GM12878 (cell line): ENCODE data around the gene TENT5A. TPM values are rescaled to one million over a fixed set of nuclear protein-coding genes. Genes with fewer than 3 reads are reported as not detected.

ENCODE experiments used
- ATAC-seq: fragments of 200-7000 bp; cut with Tn5 transposase; 3 replicates; pipeline ENCODE4 v1.9.1; 2020; ENCODE audit warnings: mild to moderate bottlenecking, moderate library complexity
- BruUV-seq: library from RNA; stranded (reverse); fragments of 400-500 nt; replicated peaks from 2 replicates; lab custom pipeline; 2021; lab: Mats Ljungman, UMichigan
- CTCF ChIA-PET: fragments of 300-600 bp; sonication (Branson Sonifier 250); formaldehyde crosslinking; extraction: SDS; loops from one replicate; lab custom pipeline; 2021; ENCODE audit warnings: inconsistent platforms; lab: Yijun Ruan, JAX
- POLR2A ChIA-PET: fragments of 350-600 bp; formaldehyde crosslinking; extraction: SDS; loops from one replicate; lab custom pipeline; 2021; ENCODE audit warnings: inconsistent platforms; lab: Charles Lee
- RAD21 ChIA-PET: fragments of 300-600 bp; sonication (Branson Sonifier 250); formaldehyde crosslinking; loops from one replicate; lab custom pipeline; 2023; ENCODE audit warnings: antibody characterized with exemption; ENCODE audit not compliant: unreplicated experiment; lab: Charles Lee
- SMC1A ChIA-PET: fragments of 300-600 bp; sonication (Branson Sonifier 250); formaldehyde crosslinking; loops from one replicate; lab custom pipeline; 2023; ENCODE audit not compliant: unreplicated experiment, uncharacterized antibody; lab: Charles Lee
- DNase-seq: peaks from one replicate; pipeline ENCODE4 v3.0.0-alpha.2; 2011; ENCODE audit warnings: low read depth, low spot score
- FAIRE-seq: peaks from 3 replicates; lab custom pipeline; 2011; peaks lifted over from hg19 to GRCh38; lab: Jason Lieb, UNC
- H2AFZ ChIP-seq: 2 replicates; pipeline ENCODE4 v1.6.0; 2011; ENCODE audit warnings: low read depth, low read length, control low read depth; ENCODE audit not compliant: control insufficient read depth
- H3K27ac ChIP-seq: 2 replicates; pipeline ENCODE4 v1.5.1; 2011; ENCODE audit warnings: control low read depth; ENCODE audit not compliant: control insufficient read depth, insufficient read depth
- H3K27me3 ChIP-seq, 2 experiments: replicated peaks in 1 of 2; 2 replicates each; pipeline versions ENCODE4 v1.6.0 to v1.6.1; 2011; ENCODE audit warnings: low read length in 1 of 2; ENCODE audit not compliant: control insufficient read depth in 2 of 2, insufficient read depth in 2 of 2
- H3K36me3 ChIP-seq, 2 experiments: 2 replicates each; pipeline ENCODE4 v1.5.1; 2011; ENCODE audit warnings: low read length in 1 of 2; ENCODE audit not compliant: control insufficient read depth in 2 of 2, insufficient read depth in 2 of 2
- H3K4me1 ChIP-seq: 2 replicates; pipeline ENCODE4 v1.6.1; 2011; ENCODE audit warnings: mild to moderate bottlenecking, low read length, moderate library complexity, mixed read lengths; ENCODE audit not compliant: control insufficient read depth, insufficient read depth
- H3K4me2 ChIP-seq: 2 replicates; pipeline ENCODE4 v1.6.0; 2011; ENCODE audit warnings: control low read depth; ENCODE audit not compliant: control insufficient read depth, insufficient read depth
- H3K4me3 ChIP-seq: fragments of 200-600 bp; sonication (generic); 2 replicates; pipeline ENCODE4 v1.5.1; 2016
- H3K79me2 ChIP-seq: 2 replicates; pipeline ENCODE4 v1.6.0; 2011; ENCODE audit warnings: low read length; ENCODE audit not compliant: control insufficient read depth, insufficient read depth
- H3K9ac ChIP-seq: 2 replicates; pipeline ENCODE4 v1.8.0; 2011; ENCODE audit warnings: low read length, control low read depth, mixed read lengths; ENCODE audit not compliant: control insufficient read depth, insufficient read depth
- H3K9me3 ChIP-seq: replicated peaks from 3 replicates; pipeline ENCODE4 v1.5.1; 2011; ENCODE audit warnings: mild to moderate bottlenecking, low read length; ENCODE audit not compliant: control insufficient read depth, insufficient read depth
- H4K20me1 ChIP-seq: 2 replicates; pipeline ENCODE4 v1.6.0; 2011; ENCODE audit not compliant: control insufficient read depth, insufficient read depth
- IKZF1 ChIP-seq: fragments of 450-650 bp; conservative IDR thresholded peaks from 2 replicates; pipeline ENCODE4 v1.6.1; 2017; ENCODE audit warnings: antibody characterized with exemption, mild to moderate bottlenecking
- JUNB ChIP-seq: IDR thresholded peaks from 2 replicates; pipeline ENCODE4 v1.6.1; 2016; ENCODE audit warnings: antibody characterized with exemption, mild to moderate bottlenecking
- RAD21 ChIP-seq: IDR thresholded peaks from 2 replicates; pipeline ENCODE4 v1.6.1; 2011; ENCODE audit warnings: mild to moderate bottlenecking, low read depth, low read length, moderate library complexity; ENCODE audit not compliant: insufficient read depth
- RELA ChIP-seq: fragments of 450-650 bp; IDR thresholded peaks from 2 replicates; pipeline ENCODE4 v1.8.0; 2014; ENCODE audit warnings: borderline replicate concordance; ENCODE audit not compliant: partially characterized antibody
- SRF ChIP-seq, 2 experiments: IDR thresholded peaks; 2 replicates each; pipeline ENCODE4 v1.6.1; 2011; ENCODE audit warnings: low read depth in 2 of 2, low read length in 2 of 2, mild to moderate bottlenecking in 1 of 2, moderate library complexity in 1 of 2
- SUPT20H ChIP-seq: IDR thresholded peaks from 2 replicates; pipeline ENCODE4 v1.6.1; 2011; ENCODE audit warnings: low read depth, mild to moderate bottlenecking, low read length, moderate library complexity, borderline replicate concordance; ENCODE audit not compliant: control insufficient read depth
- WGBS: methylation state at CpG from one replicate; pipeline ENCODE4 v1.1.6; 2016; ENCODE audit warnings: low lambda C conversion rate; ENCODE audit not compliant: insufficient replicate concordance, insufficient coverage; ENCODE audit errors: missing lambda C conversion rate; 5-methylcytosine and 5-hydroxymethylcytosine counted together
- in situ Hi-C: fragments of 300-500 bp; cut with MboI; formaldehyde crosslinking; loops from 9 replicates; pipeline ENCODE4 v1.14.3; 2018; ENCODE audit warnings: mixed read lengths
- intact Hi-C: fragments of 100-400 bp; cut with micrococcal nuclease; formaldehyde crosslinking; loops from one replicate; pipeline ENCODE4 v1.14.2; 2022; ENCODE audit not compliant: unreplicated experiment
- polyA plus RNA-seq, 11 experiments: library from polyadenylated mRNA; depleted of rRNA in 4 of 11; unstranded in 6 of 11; stranded (reverse) in 5 of 11; fragments of >200 nt; fragmentation: Nextera tagmentation in 4 of 11; fragmentation: Illumina TruSeq in 1 of 11; extraction: Ambion mirVana in 4 of 11; extraction: Trizol in 1 of 11; gene quantifications; 1 replicate in 1 of 11; 2 replicates in 10 of 11; pipeline versions ENCODE4 v1.2.1 to v1.2.3, GENCODE V29; 2011 to 2016; ENCODE audit warnings: inconsistent platforms in 2 of 11, missing spikeins in 2 of 11, low read depth in 1 of 11
- total RNA-seq, 4 experiments: library from RNA; depleted of rRNA in 3 of 4; stranded (reverse); fragments of >200 nt in 3 of 4; fragmentation: Illumina TruSeq in 1 of 4; extraction: Trizol in 1 of 4; gene quantifications; 2 replicates each; pipeline versions ENCODE4 v1.2.1 to v1.2.3, GENCODE V29; 2013 to 2021
- TF ChIP-seq, protein P1 (sequence below), 3 experiments: IDR thresholded peaks in 2 of 3; conservative IDR thresholded peaks in 1 of 3; 2 replicates each; pipeline ENCODE4 v1.5.1; 2011; ENCODE audit warnings: low read depth in 3 of 3, low read length in 3 of 3, mild to moderate bottlenecking in 3 of 3, control low read depth in 2 of 3, moderate library complexity in 2 of 3, inconsistent platforms in 1 of 3, mixed read lengths in 1 of 3; ENCODE audit not compliant: control insufficient read depth in 2 of 3, insufficient read depth in 1 of 3; ENCODE audit errors: extremely low read depth in 1 of 3
- TF ChIP-seq, protein P2 (sequence below): fragments of 450-650 bp; IDR thresholded peaks from 2 replicates; pipeline ENCODE4 v1.6.1; 2018; ENCODE audit warnings: borderline replicate concordance, mild to moderate bottlenecking; ENCODE audit not compliant: partially characterized antibody

TENT5A gene
- total and polyA plus RNA-seq, 10 of the 15 experiments (the other 5 are each of a cell fraction or from before 2014, with no cell fraction given): 0.25 to 9.6 (median 0.48) TPM

DNA sequence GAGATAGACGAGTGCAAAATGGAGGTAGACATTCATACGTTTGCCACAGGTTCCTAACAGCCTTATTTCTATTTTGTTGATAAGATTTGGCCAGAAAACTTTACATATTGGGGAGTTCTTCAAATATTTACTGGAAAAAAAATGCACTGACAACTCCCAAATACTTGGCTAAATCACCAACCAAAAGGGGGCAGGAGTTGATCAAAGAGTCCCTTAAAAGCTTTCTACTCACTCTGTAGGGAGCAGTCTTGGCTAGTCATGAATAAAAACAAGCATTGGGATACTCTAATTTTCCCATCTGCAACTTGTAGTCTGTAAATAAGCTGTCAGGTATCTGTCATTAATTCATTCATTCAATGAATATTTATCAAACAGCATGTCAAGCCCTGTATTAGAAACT is 18.4 kb downstream of the TENT5A start:
- ATAC-seq (no peak), DNase-seq (no peak), FAIRE-seq (no peak)
- intact Hi-C loops (no loop called here), in situ Hi-C loops (no loop called here)
- no peak overlapping the region for H2AFZ ChIP-seq
- TF ChIP-seq RAD21: peak; percentile 36; the same call in 1 of the 2 replicates
- no peak for TF ChIP-seq RELA
- TF ChIP-seq, protein P1, sequence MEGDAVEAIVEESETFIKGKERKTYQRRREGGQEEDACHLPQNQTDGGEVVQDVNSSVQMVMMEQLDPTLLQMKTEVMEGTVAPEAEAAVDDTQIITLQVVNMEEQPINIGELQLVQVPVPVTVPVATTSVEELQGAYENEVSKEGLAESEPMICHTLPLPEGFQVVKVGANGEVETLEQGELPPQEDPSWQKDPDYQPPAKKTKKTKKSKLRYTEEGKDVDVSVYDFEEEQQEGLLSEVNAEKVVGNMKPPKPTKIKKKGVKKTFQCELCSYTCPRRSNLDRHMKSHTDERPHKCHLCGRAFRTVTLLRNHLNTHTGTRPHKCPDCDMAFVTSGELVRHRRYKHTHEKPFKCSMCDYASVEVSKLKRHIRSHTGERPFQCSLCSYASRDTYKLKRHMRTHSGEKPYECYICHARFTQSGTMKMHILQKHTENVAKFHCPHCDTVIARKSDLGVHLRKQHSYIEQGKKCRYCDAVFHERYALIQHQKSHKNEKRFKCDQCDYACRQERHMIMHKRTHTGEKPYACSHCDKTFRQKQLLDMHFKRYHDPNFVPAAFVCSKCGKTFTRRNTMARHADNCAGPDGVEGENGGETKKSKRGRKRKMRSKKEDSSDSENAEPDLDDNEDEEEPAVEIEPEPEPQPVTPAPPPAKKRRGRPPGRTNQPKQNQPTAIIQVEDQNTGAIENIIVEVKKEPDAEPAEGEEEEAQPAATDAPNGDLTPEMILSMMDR (IDR thresholded peaks at IDR 0.05 in 2 of 3, conservative IDR thresholded peaks at IDR 0.05 in 1 of 3; ENCODE audit: control insufficient read depth in 2 of 3, extremely low read depth in 1 of 3, insufficient read depth in 1 of 3, low read depth in 3 of 3, low read length in 3 of 3): peak in 1 of 3 experiments; percentile 32; a peak in 1 of 6 replicates
- TF ChIP-seq SUPT20H: no peak
- no peak for TF ChIP-seq IKZF1
- no peak for TF ChIP-seq SRF (IDR thresholded peaks at IDR 0.05; ENCODE audit: low read depth in 2 of 2, low read length in 2 of 2)
- TF ChIP-seq JUNB: no peak
- TF ChIP-seq, protein P2, sequence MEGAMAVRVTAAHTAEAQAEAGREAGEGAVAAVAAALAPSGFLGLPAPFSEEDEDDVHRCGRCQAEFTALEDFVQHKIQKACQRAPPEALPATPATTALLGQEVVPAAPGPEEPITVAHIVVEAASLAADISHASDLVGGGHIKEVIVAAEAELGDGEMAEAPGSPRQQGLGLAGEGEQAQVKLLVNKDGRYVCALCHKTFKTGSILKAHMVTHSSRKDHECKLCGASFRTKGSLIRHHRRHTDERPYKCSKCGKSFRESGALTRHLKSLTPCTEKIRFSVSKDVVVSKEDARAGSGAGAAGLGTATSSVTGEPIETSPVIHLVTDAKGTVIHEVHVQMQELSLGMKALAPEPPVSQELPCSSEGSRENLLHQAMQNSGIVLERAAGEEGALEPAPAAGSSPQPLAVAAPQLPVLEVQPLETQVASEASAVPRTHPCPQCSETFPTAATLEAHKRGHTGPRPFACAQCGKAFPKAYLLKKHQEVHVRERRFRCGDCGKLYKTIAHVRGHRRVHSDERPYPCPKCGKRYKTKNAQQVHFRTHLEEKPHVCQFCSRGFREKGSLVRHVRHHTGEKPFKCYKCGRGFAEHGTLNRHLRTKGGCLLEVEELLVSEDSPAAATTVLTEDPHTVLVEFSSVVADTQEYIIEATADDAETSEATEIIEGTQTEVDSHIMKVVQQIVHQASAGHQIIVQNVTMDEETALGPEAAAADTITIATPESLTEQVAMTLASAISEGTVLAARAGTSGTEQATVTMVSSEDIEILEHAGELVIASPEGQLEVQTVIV: no peak
- no peaks in the 10 kb centered on the region for H3K79me2 ChIP-seq
- no peaks in the 10 kb centered on the region for H4K20me1 ChIP-seq
- ChIA-PET SMC1A (interaction anchor here (0.7 to 5.8 kb wide), 14 partner anchors 11 to 306 kb away, joined by 3 to 39 read pairs (median 3); no protein-coding TSS in a partner anchor), POLR2A (no interaction called here), CTCF (interaction anchor here (0.8 to 6.3 kb wide), 8 partner anchors 17 to 306 kb away, joined by 3 to 41 read pairs (median 3); partner anchors contain the start of gene TENT5A), RAD21 (interaction anchor here (1.0 to 2.0 kb wide), 8 partner anchors 16 to 307 kb away, joined by 3 to 7 read pairs (median 4); no protein-coding TSS in a partner anchor)
- WGBS: 0% methylated on average over 2 of the region's 2 CpGs
- no peak overlapping the region for H3K9ac ChIP-seq
- H3K27me3 ChIP-seq: no peaks in the 10 kb centered on the region
- no peak overlapping the region for H3K4me2 ChIP-seq
- H3K36me3 ChIP-seq: no peaks in the 10 kb centered on the region
- H3K27ac ChIP-seq: no peak overlapping the region
- no peaks in the 10 kb centered on the region; the same call in 2 of the 3 replicates for H3K9me3 ChIP-seq
- no peak overlapping the region for H3K4me3 ChIP-seq
- BruUV-seq: no TSS peak
- no peaks in the 10 kb centered on the region for H3K4me1 ChIP-seq
